HAP-1 (cell line): ENCODE results near the gene RAB25.
A peak's percentile ranks its signal among the peaks of the same experiment; 100 is the strongest.

ENCODE experiments used
- DNase-seq, 2 experiments: peaks; one replicate each; pipeline ENCODE4 v3.0.0-alpha.2; 2016 to 2020; ENCODE audit warnings: low spot score in 2 of 2
- H3K27me3 ChIP-seq: fragments of 250-450 bp; sonication (Bioruptor Pico); 2 replicates; pipeline ENCODE4 v1.5.1; 2020; ENCODE audit warnings: low read depth, mild to moderate bottlenecking, moderate library complexity
- H3K36me3 ChIP-seq: fragments of 250-450 bp; sonication (Bioruptor Pico); replicated peaks from 2 replicates; pipeline ENCODE4 v1.5.1; 2020; ENCODE audit warnings: mild to moderate bottlenecking
- H3K4me1 ChIP-seq: fragments of 250-450 bp; sonication (Bioruptor Pico); 2 replicates; pipeline ENCODE4 v1.5.1; 2020; ENCODE audit warnings: mild to moderate bottlenecking
- H3K4me3 ChIP-seq: fragments of 250-450 bp; sonication (Bioruptor Pico); 2 replicates; pipeline ENCODE4 v1.5.1; 2020; ENCODE audit warnings: mild to moderate bottlenecking, moderate library complexity
- H3K9me3 ChIP-seq: fragments of 250-450 bp; sonication (Bioruptor Pico); 2 replicates; pipeline ENCODE4 v1.5.1; 2020; ENCODE audit warnings: mild to moderate bottlenecking, moderate library complexity
- in situ Hi-C: fragments of 300-500 bp; cut with MboI; formaldehyde crosslinking; loops from 3 replicates; pipeline ENCODE4 v1.14.3; 2020; ENCODE audit warnings: low sequenced_read_pairs, inconsistent platforms, mixed read lengths

Gene RAB25

DNA sequence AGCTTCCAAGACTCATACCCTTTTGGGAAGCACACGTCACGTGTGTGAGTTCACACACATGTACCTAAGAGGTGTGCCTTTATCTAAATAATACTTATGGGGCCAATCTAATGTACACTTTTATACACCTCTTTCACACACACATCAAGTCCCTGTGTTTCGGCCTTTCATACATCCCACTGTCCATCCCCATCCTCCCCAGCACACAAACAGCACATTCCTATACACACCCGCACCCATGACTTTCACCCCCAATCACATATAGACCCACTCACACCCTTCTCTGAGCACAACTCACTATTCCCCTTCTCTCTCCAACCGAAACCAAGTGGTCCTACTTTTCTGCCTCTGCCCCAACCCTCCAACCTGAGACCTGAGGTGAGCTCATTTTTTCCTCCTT lies 17.8 kb downstream of the RAB25 start:
- H3K4me3 ChIP-seq: no peak overlapping the region
- DNase-seq: no peak
- no peaks in the 10 kb centered on the region for H3K27me3 ChIP-seq
- H3K4me1 ChIP-seq: peaks cover 15% of the 10 kb centered on the region
- in situ Hi-C loops: no loop called here
- H3K9me3 ChIP-seq: no peaks in the 10 kb centered on the region
- H3K36me3 ChIP-seq: peaks cover 34% of the 10 kb centered on the region

GRCh38 chr1:156079762-156080161 lies 18.8 kb downstream of the RAB25 start:
- H3K4me1 ChIP-seq: peaks cover 15% of the 10 kb centered on the region
- H3K36me3 ChIP-seq: peaks cover 34% of the 10 kb centered on the region
- no peak for DNase-seq
- H3K4me3 ChIP-seq: peak overlapping the region; percentile 90
- no peaks in the 10 kb centered on the region for H3K9me3 ChIP-seq
- in situ Hi-C loops: no loop called here
- no peaks in the 10 kb centered on the region for H3K27me3 ChIP-seq

GRCh38 chr1:156080241-156080862 lies 19.4 kb downstream of the RAB25 start:
- peaks cover 31% of the 10 kb centered on the region for H3K36me3 ChIP-seq
- no peaks in the 10 kb centered on the region for H3K27me3 ChIP-seq
- no peaks in the 10 kb centered on the region for H3K9me3 ChIP-seq
- H3K4me1 ChIP-seq: peaks cover 18% of the 10 kb centered on the region
- in situ Hi-C loops: no loop called here
- H3K4me3 ChIP-seq: peak overlapping the region; percentile 90
- peak in 1 of 2 experiments; percentile 53 for DNase-seq

DNA sequence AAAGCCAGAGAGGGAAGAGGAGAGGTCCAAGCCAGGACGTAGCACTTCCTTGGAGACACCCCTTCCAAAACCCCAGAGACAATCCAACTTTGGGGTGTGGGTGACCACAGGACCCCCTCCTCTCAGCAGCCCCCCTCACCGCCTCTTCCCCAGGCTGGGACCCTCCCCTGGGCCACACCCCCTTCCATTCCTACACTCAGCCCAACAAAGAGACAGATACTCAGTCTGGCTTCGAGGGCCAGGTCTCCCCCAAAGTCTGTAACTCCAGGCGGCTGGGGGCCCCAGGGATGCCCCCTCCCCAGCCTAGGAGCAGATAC lies 19.9 kb downstream of the RAB25 start:
- Histone ChIP-seq H3K36me3 (peaks cover 27% of the 10 kb centered on the region), H3K9me3 (no peaks in the 10 kb centered on the region), H3K4me1 (peaks cover 23% of the 10 kb centered on the region), H3K27me3 (no peaks in the 10 kb centered on the region), H3K4me3 (peak overlapping the region; percentile 90)
- in situ Hi-C loops: no loop called here
- DNase-seq: no peak

DNA sequence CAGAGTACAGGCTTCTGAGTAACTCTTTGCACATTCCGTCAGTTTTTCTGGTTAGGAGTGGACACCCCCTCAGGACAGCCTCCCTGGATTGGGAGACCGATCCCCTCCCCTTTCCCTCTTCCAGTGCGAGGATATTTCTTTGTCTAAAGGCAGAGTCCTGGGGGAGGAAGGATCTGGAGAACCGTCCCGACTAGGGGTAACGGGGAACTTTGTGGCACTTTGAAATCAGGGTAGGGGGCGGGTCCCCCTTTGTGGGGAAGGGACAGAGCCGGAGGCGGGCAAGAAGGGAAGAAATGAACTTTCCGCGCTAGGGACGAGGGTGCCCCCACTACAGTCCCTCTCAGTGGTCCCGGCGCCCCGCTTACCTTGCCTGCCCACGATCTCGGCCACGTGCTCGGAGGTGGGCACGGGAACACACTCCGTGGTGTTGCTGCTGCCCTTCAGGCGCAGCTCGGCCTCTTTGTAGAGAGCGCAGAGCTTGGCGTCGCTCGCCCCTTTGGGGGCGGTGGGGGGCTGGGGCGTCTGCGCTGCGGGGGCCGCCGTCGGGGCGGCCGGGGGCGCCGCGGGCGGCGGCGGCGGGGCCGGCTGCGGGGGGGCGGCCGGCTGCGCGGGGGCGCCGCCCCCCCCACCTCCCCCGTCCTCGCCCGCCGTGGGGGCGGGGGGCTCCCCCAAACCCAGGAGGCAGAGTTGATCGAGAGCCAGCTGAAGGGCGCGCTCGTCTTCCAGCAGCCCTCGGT lies 20.4 kb downstream of the RAB25 start:
- DNase-seq: peak in 1 of 2 experiments; percentile 37
- Histone ChIP-seq H3K4me1 (peaks cover 28% of the 10 kb centered on the region), H3K36me3 (peaks cover 22% of the 10 kb centered on the region), H3K4me3 (peak overlapping the region; percentile 90), H3K9me3 (no peaks in the 10 kb centered on the region), H3K27me3 (no peaks in the 10 kb centered on the region)
- in situ Hi-C loops: no loop called here

DNA sequence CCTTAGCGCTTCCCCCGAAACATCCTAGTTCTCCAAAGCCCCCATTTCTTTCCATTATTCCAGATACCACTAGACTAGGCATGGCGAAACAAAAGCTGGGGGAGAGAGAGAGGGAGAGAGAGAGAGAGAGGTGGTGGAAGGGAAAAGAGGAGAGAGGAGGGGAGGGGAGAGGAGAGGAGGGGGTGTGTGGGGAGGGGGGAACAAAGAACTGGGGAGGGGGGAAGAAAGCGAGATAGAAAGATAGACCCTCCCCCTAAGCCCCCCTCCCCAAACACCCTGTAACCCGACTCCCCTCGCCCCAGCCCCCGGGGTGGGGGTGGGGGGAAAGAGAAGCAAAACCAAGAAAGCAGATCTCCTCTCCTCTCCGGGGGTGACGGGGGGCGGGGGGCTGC lies 21.0 kb downstream of the RAB25 start:
- Histone ChIP-seq H3K36me3 (peaks cover 19% of the 10 kb centered on the region), H3K4me1 (peaks cover 34% of the 10 kb centered on the region)
- in situ Hi-C loops: no loop called here

GRCh38 chr1:156082309-156083091 lies 21.5 kb downstream of the RAB25 start, which contains the start of gene MEX3A:
Gene MEX3A (minus strand): TSS chr1:156082465. CDS start chr1:156081998, 467 bp downstream.
- Histone ChIP-seq H3K36me3 (peaks cover 13% of the 10 kb centered on the region), H3K4me1 (peaks cover 40% of the 10 kb centered on the region), H3K9me3 (no peaks in the 10 kb centered on the region), H3K4me3 (peak within 1 kb of the TSS; percentile 90), H3K27me3 (no peaks in the 10 kb centered on the region)
- in situ Hi-C loops: no loop called here
- peak; percentile 92 to 97 for DNase-seq

More for the DNA sequence above, 21.0 kb downstream of the RAB25 start:
- DNase-seq: peak in 1 of 2 experiments; percentile 61
- Histone ChIP-seq H3K4me3 (peak overlapping the region; percentile 90), H3K27me3 (no peaks in the 10 kb centered on the region), H3K9me3 (no peaks in the 10 kb centered on the region)

DNA sequence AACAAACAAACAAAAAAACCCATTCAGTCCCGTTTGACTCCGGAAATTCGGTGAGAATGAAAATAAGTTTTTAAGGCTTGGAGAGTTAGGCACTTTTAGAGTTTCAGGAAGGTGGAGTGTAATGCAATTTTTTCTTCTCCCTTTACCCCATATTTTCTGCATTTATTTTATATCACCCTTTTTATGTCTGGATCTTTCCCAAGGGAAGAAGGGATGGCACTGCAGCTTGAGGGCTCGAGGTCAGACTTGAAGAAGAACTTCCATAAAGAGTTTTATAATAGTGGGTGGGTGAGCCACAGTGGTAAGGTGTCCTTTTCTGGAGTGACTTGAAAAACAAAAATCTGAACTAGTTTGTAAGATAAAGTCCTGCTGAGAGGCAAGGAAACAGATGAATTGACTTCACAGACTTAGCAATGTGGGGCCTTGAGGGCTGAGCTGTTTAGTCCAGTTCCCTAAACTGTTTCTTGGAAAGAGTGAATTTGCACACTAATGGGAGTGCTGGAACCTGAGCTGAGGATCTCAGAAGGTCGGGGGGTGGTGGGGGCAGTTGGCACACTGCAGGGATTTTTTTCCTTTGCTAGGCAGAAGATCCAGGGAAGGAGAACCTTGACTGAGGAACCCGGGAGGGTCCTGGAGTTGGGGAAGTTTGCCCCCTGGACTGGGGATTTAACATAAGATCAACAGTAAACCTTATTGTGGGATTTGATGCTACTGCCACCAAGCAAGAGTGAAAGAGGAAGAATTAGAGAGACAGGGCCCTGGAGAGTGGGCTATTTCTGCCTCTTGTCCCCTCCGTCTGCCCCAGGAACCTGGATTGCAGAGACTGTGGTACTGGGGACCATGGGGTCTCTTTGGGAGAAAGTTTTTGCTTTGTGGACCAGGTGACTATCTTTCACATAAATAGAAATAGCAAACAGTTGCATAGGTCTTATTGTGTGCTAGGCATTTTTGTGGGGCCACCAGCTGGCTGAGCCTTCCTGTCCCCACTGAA lies 23.1 kb downstream of the RAB25 start:
- Histone ChIP-seq H3K36me3 (peaks cover 9% of the 10 kb centered on the region), H3K4me1 (peaks cover 41% of the 10 kb centered on the region), H3K4me3 (peak overlapping the region; percentile 90), H3K9me3 (no peaks in the 10 kb centered on the region), H3K27me3 (no peaks in the 10 kb centered on the region)
- in situ Hi-C loops: no loop called here
- DNase-seq: peak in 1 of 2 experiments; percentile 65

- DNase-seq: peak; percentile 84 to 89
- Histone ChIP-seq H3K4me1 (peaks cover 34% of the 10 kb centered on the region), H3K36me3 (peaks cover 10% of the 10 kb centered on the region), H3K9me3 (no peaks in the 10 kb centered on the region), H3K4me3 (no peak overlapping the region), H3K27me3 (no peaks in the 10 kb centered on the region)
- in situ Hi-C loops: no loop called here
Measured at GRCh38 chr1:156086256-156086662, 25.3 kb downstream of the RAB25 start.

GRCh38 chr1:156089704-156090103 lies 28.7 kb downstream of the RAB25 start:
- H3K36me3 ChIP-seq: peaks cover 28% of the 10 kb centered on the region
- DNase-seq: no peak
- in situ Hi-C loops: loop anchor here (5.0 kb wide), 1 partner anchor 43 kb away; no protein-coding TSS in a partner anchor
- H3K4me1 ChIP-seq: peaks cover 26% of the 10 kb centered on the region
- no peak overlapping the region for H3K4me3 ChIP-seq
- no peaks in the 10 kb centered on the region for H3K9me3 ChIP-seq
- no peaks in the 10 kb centered on the region for H3K27me3 ChIP-seq

- no peaks in the 10 kb centered on the region for H3K27me3 ChIP-seq
- in situ Hi-C loops: loop anchor here (5.0 kb wide), 1 partner anchor 42 kb away; no protein-coding TSS in a partner anchor
- peaks cover 28% of the 10 kb centered on the region for H3K36me3 ChIP-seq
- peaks cover 23% of the 10 kb centered on the region for H3K4me1 ChIP-seq
- H3K9me3 ChIP-seq: no peaks in the 10 kb centered on the region
- H3K4me3 ChIP-seq: no peak overlapping the region
- no peak for DNase-seq
Measured at GRCh38 chr1:156090138-156090839, 29.3 kb downstream of the RAB25 start.

GRCh38 chr1:156090840-156091188 lies 29.9 kb downstream of the RAB25 start:
- peaks cover 18% of the 10 kb centered on the region for H3K4me1 ChIP-seq
- peaks cover 28% of the 10 kb centered on the region for H3K36me3 ChIP-seq
- no peaks in the 10 kb centered on the region for H3K27me3 ChIP-seq
- DNase-seq: peak; percentile 58 to 90
- no peaks in the 10 kb centered on the region for H3K9me3 ChIP-seq
- H3K4me3 ChIP-seq: no peak overlapping the region
- in situ Hi-C loops: loop anchor here (5.0 kb wide), 1 partner anchor 41 kb away; no protein-coding TSS in a partner anchor
